NCI-H1417 (cell line): ENCODE results near the gene HDLBP.

Experiments
- DNase-seq, 3 experiments: peaks; one replicate each; lab custom pipeline; 2025; lab: John Stamatoyannopoulos, UW

Gene HDLBP

DNA sequence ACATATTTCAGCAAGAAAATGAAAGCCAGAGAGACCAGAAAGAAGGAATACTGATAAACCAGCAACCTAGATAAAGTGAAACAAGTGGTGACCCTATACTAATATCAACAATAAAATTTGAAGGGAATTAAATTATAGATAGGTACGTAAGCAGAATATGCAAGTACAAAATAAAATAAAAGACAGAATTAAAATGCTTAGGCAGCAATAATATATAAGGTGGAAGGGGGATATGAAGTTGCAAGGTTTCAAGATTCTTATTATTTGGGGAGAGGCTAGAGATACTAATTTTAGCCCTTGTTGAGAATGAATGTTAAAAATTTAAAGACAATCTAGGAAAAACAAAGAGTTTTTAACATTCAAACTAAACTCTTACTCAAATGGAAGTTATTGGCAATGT, 39.6 kb downstream of the HDLBP start:
- DNase-seq, result no peak

DNA sequence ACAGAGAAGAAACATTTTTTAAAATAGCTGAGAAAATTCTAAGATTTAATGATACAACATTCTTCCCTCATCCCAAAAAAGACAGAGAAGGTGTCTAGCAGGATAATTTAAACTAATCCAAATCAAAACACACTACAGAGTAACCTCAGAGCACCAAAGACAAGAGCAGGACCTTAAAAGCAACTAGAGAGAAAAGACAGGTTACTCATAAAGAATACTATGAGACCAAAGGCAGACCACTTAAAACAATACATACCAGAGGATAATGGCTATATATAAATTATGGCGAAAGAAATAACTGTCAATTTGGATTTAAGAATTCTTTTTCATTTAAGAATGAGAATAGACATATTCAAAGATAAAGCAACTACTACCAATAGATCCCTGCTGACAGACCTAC, 40.0 kb downstream of the HDLBP start:
- DNase-seq, result no peak

GRCh38 chr2:241274127-241274526, 41.3 kb downstream of the HDLBP start:
- no peak for DNase-seq

DNA sequence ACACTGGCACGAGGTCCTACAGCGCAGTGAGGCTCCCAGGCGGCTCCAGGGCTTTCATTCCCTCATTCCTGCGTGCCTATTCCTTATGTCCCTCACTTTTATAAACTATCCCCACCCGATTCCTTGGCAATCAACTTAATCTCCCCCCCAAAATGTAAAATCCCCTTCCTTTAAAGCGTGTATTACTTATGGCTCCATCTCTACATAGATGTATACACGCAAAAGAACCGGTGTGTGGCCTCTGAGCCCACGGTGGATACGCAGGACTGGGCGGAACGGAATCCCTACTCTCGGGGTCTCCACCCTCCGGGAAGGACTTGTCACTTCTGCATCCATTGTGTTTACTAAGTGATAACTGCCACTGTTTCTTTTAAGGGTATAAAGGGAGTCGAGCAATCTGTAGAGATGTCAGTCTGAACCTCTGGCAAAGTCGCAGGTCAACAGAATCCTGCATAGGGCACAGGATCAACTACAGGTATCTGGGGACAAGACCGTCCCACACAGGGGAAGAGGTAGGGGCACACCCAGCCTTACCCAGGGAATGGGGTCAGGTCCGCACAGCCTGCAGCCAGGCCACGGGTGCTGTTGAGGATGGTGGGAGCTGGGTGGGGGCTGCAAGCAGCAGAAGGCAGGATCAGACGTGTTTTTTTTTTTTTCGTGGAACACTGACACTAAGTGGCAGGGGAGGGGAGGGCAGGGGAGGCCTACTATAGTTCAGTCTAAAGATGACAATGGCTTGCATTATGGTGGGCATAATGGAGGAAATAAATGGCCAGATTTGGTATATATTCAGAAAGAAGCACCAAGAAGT, 42.1 kb downstream of the HDLBP start:
- no peak for DNase-seq

- DNase-seq, result peak in 1 of 3 experiments; percentile 3
Observed at GRCh38 chr2:241272303-241273209, 42.9 kb downstream of the HDLBP start.

DNA sequence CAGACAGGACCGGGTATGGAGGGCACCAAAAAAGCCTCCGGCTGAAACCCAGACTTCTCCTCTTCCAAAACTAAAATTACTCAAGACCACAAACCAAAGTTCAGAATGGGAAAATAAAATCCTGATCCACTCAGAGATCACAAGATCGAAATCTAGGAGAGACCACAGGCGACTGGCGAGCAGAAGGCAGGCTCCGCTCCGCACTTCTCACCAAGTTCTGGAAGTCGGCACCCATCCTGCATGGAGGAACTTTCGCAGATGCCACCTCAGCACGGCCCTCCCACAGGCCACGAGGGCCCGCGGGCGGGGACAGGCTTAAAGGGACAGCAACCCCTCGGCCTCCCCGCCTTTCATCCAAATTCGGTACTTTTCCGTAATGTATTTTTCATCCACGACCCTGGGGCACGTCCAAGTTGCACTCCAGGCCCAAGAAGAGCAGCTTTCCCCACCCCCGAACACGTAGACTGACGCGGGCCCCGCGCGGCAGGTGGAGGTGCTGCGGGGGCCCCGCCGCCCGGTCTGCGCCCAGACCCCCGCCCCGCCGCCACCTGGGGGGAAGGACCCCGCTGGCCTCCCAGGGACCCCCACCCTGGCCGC, 43.7 kb downstream of the HDLBP start:
- DNase-seq, result no peak

DNA sequence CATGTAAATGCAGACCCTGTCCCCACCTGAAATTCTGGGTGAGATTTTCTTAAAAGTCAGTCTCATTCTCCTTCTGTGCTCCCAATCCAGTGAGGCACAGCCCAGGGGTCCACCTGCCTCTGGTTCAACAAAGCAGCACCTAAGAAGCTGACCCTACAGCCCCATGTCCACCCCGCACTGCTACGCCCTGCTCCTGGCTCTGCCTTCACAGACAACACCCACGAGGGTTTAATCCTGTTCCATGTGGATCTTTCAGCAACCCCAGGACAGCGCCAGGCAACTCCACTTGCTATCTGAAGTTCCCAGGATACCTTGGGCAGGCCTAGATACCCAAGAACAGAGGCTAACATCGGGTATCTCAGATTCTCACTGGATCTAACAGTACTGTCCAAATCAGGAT, 44.9 kb downstream of the HDLBP start:
- no peak for DNase-seq

DNA sequence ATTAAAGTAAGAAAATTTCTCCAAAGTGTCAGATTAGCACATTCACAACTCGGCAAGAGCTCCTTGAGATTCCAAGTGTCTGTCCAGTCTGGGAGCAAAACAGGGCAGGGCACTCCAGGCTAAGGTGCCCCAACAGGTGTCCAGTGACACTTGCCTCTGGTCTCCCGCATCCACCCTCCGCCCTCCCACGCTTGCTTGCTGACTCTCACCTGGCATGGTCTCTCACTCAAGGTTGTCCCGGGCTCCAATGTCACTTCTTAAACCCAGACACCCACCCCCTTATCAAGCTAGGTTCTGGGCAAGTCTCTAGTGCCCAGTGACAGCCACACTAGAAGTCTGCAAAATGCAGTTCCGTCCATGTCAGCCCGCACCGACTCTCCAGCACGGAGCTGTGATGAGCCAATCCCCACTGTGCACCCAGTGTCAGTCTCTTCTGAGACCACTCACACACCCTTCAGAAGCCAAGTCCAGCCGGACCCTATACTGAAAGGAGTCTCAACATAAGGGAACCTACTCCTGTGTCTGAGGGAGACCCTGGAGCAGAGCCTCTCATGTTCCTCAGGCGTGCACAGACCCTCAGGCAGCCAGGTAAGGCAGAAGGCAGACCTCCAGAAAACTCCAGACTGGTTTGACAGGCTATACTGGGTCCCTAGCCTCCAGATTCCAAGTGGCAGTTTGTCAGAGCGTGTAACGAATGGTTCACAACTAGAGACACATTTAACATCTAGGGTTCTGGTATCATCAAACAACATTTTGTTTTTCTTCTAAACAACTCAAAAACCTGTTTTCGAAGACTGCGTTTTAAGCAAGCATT, 45.6 kb downstream of the HDLBP start:
- DNase-seq, result no peak

DNA sequence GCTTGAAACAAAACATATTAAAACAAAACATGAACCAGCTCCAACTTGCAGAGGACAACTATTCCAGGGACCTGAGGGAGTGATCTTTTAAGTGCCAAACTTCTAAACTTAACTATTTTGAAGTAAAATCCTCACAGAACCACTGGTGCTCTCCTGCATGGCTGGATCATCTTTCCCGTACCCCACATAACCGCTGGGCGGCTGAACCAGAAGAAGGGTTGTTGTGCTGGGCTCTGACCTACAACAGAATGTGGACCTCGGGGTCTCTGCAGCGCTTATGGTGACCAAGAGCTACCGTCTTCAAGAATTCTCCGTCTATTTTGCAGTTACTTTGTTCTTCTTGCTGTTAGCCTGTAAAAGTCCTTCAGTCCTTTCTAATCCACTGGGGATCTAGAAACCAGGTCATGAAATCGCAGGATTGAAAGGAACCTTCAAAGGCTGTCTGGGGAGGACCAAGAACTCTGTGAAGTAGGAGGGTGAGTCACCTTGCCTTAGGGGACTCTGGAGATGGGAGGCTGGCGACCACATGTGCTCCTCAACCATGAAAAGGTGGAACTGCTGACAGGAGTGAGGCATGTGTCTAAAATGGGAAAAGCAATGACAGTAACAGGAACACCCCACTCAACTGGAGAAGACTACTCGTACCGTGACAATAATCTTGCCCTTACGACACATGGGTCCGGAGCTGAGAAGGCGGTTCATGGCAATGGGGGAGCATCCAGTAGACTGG, 46.6 kb downstream of the HDLBP start:
- DNase-seq, result no peak

DNA sequence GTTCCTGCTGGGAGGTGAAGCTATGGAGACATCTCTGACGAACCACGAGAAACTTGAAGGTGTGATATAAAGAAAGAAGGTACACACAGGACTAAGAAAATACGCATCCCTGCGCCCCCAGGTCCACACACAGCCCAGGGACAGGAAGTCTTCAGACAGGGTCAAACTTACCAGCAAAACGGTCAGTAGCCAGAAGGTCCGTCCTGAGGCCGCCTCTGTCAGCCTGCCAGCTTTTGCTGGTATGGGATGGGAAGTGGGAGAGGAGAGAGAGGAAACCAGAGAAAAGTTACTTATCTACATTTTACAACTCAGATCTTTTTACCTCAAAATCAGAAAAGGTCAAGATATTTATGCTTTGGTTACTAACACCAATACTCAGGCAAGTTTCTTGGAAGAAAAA, 47.2 kb downstream of the HDLBP start:
- no peak for DNase-seq

- peak in 1 of 3 experiments; percentile 10 for DNase-seq
Observed at GRCh38 chr2:241267249-241268067, 48.0 kb downstream of the HDLBP start.

GRCh38 chr2:241265506-241265905, 50.0 kb downstream of the HDLBP start:
- no peak for DNase-seq

DNA sequence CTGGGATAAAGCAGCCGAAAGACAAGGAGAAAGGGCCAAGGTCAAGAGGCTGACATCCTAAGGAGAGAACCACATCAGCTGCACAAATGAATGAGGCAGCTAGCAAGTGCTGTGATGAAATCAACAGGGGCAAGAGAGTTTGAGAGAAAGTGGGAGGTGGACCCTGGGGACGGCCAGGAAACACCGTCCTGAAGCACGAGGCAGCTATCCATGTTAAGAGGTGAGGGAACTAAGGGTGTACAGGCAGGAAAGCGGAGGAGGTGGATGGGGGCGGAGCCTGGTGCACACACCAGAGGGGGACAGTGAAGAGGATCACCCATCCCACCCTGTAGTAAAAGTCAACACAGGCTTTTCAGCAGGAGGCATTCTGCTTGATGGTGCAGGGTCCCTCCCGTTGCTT, 52.4 kb downstream of the HDLBP start:
- no peak for DNase-seq

DNA sequence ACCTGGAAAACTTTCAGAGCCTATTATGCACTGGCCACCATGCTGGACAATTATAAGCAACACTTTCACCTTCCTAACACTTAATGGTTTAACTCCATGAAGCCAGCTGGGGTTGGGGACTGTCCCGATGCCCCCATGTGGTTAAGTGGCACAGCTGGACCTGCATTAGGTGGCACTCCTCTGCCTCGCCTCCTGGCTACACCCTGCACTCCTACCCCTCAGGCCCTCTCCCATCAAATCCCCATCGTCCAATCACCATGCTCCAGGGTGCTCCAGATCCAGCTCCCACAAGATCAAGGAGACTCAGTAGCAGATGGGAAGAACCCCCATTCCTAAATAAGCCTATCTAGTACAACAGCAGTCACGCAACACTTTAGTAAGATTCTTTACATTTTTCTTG, 53.8 kb downstream of the HDLBP start:
- no peak for DNase-seq

DNA sequence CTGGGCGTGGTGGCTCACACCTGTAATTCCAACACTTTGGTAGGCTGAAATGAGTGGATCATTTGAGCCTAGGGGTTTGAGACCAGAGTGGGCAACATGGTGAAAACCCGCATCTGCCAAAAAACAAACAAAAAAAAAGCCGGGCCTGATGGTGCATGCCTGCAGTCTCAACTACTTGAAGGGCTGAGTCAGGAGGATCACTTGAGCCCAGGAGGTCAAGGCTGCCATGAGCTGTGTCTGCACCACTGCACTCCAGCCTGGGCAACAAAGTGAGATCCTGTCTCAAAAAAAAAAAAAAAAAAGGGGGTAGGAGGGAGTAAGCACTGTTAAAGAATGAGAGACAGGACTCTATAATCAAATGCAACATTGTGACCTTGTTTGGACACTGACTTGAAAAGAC, 54.6 kb downstream of the HDLBP start:
- no peak for DNase-seq

GRCh38 chr2:241258505-241259280, 56.8 kb downstream of the HDLBP start:
- DNase-seq, result no peak

DNA sequence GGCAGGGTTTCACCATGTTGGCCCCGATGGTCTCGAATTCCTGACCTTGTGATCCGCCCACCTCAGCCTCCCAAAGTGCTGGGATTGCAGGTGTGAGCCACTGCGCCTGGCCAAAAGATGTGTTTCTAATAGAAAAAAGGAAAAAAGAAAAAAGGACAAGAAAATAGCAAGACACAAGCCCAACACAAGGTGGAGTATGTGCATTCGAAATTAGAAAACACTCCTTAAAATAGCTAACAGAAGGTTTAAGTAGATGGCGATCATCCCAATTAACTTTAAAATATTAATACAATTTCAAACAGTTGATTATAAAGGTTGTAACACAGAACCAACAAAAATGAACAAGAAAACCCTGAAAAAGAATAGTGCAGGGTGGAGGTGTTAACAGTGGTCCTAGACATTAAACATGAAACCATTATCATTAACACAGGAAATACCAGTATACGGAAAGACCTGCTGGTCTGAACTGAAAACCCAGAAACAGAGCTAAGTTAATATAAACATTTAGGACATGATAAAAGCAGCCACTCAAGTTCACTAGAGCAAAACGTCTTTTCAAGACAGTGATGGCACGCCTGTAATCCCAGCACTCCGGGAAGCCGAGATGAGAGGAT, 57.9 kb downstream of the HDLBP start:
- DNase-seq, result no peak

DNA sequence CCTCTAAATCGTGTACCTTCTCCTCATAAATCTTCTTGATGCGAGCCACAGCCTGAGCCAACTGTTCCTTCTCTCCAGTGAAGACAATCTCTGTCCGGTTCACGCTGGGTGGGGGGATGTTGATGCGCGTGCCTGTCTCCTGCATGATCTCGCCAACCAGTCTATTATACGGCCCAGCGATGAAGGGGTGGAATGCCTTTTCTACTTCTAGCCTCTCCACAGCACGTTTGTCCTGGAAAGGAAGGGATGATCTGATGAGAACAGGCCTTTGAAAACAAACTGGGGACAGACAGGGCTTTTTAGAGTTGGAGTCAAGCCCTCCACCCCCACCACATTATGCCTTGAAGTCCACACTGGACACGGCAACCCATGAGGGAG, 59.3 kb downstream of the HDLBP start:
- no peak for DNase-seq

DNA sequence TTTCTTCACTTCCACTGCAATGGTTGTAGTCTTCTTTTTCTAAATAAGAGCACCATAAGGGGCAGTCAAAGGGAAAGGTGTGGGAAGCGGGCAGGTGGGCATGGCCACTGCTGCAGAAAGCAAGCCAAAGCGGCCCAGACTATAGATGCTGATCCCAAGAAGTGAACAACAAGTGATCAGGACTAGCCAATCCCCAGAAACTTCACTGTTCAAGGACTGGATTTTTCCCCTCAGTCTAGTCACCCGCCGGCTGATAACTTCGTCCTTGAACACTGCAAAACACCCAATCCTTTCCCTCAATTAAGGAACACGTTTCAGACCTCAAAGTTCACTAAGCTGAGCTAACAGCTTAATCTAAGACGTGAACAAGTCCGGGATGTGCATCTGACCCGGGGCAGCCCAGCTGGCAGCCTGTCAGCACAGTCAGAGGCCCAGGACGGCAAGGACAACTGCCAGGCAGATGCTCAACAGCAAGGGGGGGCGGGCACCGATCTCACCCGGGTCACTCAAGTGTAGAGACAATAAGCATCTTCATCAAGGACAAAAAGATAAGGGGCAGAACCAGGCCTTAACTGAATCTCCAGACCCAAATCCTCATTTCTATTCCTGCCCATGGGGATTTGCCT, 59.8 kb downstream of the HDLBP start:
- no peak for DNase-seq
